OCI-LY7 (cell line): Measurements from ENCODE around the gene HORMAD2. TPM values are rescaled to one million over a fixed set of nuclear protein-coding genes. Genes with fewer than 3 reads are reported as not detected.
"Not testable (repeated sequence)": the region's sequence is repeated elsewhere in the genome, so short reads cannot be mapped to it uniquely, and the experiment has no call there.

Experiments
- BruUV-seq: library from RNA; stranded (reverse); fragments of 400-500 nt; replicated peaks from 2 replicates; lab custom pipeline; 2021; lab: Mats Ljungman, UMichigan
- CTCF ChIA-PET: fragments of 300-600 bp; sonication (Branson Sonifier 250); formaldehyde crosslinking; loops from one replicate; lab custom pipeline; 2022; ENCODE audit warnings: antibody characterized with exemption; ENCODE audit not compliant: unreplicated experiment; lab: Charles Lee
- POLR2A ChIA-PET: fragments of 300-600 bp; sonication (Branson Sonifier 250); formaldehyde crosslinking; loops from one replicate; lab custom pipeline; 2022; ENCODE audit warnings: antibody characterized with exemption; lab: Charles Lee
- DNase-seq: peaks from one replicate; pipeline ENCODE4 v3.0.0-alpha.2; 2015; ENCODE audit warnings: low spot score
- H2AFZ ChIP-seq: fragments of 200-600 bp; sonication (generic), shearing (Covaris generic); 2 replicates; pipeline ENCODE4 v1.6.1; 2014; ENCODE audit warnings: mild to moderate bottlenecking, antibody characterized with exemption, low read length, moderate library complexity
- H3K27ac ChIP-seq: fragments of 200-600 bp; sonication (generic); 2 replicates; pipeline ENCODE4 v1.5.1; 2014; ENCODE audit warnings: mixed run types, low read depth, mild to moderate bottlenecking, moderate library complexity, low read length, inconsistent platforms; ENCODE audit not compliant: poor library complexity, severe bottlenecking
- H3K36me3 ChIP-seq: fragments of 200-600 bp; sonication (generic); 2 replicates; pipeline ENCODE4 v1.6.1; 2014; ENCODE audit warnings: mild to moderate bottlenecking, antibody characterized with exemption, low read length, moderate library complexity, mixed read lengths; ENCODE audit not compliant: insufficient read depth
- H3K4me1 ChIP-seq: fragments of 200-600 bp; sonication (generic); 2 replicates; pipeline ENCODE4 v1.5.1; 2014; ENCODE audit warnings: mild to moderate bottlenecking, low read length; ENCODE audit not compliant: insufficient read depth, poor library complexity, severe bottlenecking
- H3K4me2 ChIP-seq: fragments of 200-600 bp; sonication (generic); 2 replicates; pipeline ENCODE4 v1.6.1; 2014; ENCODE audit warnings: mild to moderate bottlenecking, low read length
- H3K4me3 ChIP-seq: fragments of 200-600 bp; sonication (generic); 2 replicates; pipeline ENCODE4 v1.5.1; 2014; ENCODE audit warnings: mild to moderate bottlenecking, low read depth, low read length; ENCODE audit not compliant: poor library complexity, severe bottlenecking
- H3K79me2 ChIP-seq: fragments of 200-600 bp; sonication (generic); 2 replicates; pipeline ENCODE4 v1.6.1; 2016; ENCODE audit warnings: low read depth, mild to moderate bottlenecking, low read length, moderate library complexity, mixed read lengths; ENCODE audit not compliant: insufficient read depth
- H3K9me2 ChIP-seq: fragments of 200-600 bp; sonication (generic); 2 replicates; pipeline ENCODE4 v1.6.1; 2016; ENCODE audit warnings: mild to moderate bottlenecking, low read length, mixed read lengths; ENCODE audit not compliant: insufficient read depth
- H3K9me3 ChIP-seq: fragments of 200-600 bp; sonication (generic); 2 replicates; pipeline ENCODE4 v1.6.1; 2014; ENCODE audit warnings: mild to moderate bottlenecking, mixed run types, low read length, mixed read lengths
- H4K20me1 ChIP-seq: fragments of 200-600 bp; sonication (generic); 2 replicates; pipeline ENCODE4 v1.6.1; 2014; ENCODE audit warnings: mild to moderate bottlenecking, antibody characterized with exemption, low read length, moderate library complexity, mixed read lengths; ENCODE audit not compliant: insufficient read depth
- CTCF ChIP-seq: fragments of 200-600 bp; sonication (generic); conservative IDR thresholded peaks from 2 replicates; pipeline ENCODE4 v1.5.1; 2014; ENCODE audit warnings: mild to moderate bottlenecking, antibody characterized with exemption, low read length, moderate library complexity, mixed read lengths
- EZH2phosphoT487 ChIP-seq: fragments of 200-600 bp; sonication (generic); IDR thresholded peaks from 2 replicates; pipeline ENCODE4 v1.6.1; 2018; ENCODE audit warnings: low read depth, borderline replicate concordance, mild to moderate bottlenecking, mixed run types, antibody characterized with exemption, low read length, moderate library complexity, mixed read lengths
- intact Hi-C: fragments of 100-400 bp; cut with micrococcal nuclease; formaldehyde crosslinking; loops from one replicate; pipeline ENCODE4 v1.10.0; 2022; ENCODE audit not compliant: unreplicated experiment
- total RNA-seq, 2 experiments: library from RNA; depleted of rRNA in 1 of 2; stranded (reverse); fragments of >200 nt in 1 of 2; shearing (Covaris generic) in 1 of 2; gene quantifications; 2 replicates each; pipeline ENCODE4 v1.2.3, GENCODE V29; 2014 to 2022

The HORMAD2 gene
- total RNA-seq, 2 experiments from 2014 or later, result not detected

GRCh38 chr22:30080805-30081204, 541 bp downstream of the HORMAD2 start:
- BruUV-seq, result no TSS peak

GRCh38 chr22:30086496-30086895, 6.2 kb downstream of the HORMAD2 start:
- intact Hi-C loops, result no loop called here
- no peaks in the 10 kb centered on the region for H3K9me3 ChIP-seq
- CTCF ChIA-PET, result no interaction called here

More at GRCh38 chr22:30080805-30081204, 541 bp downstream of the HORMAD2 start:
- no peak overlapping the region for H2AFZ ChIP-seq
- ChIA-PET CTCF (interaction anchor here (0.5 kb wide), 1 partner anchor 635 kb away, joined by 3 read pairs; no protein-coding TSS in a partner anchor), POLR2A (no interaction called here)
- no peaks in the 10 kb centered on the region for H3K9me2 ChIP-seq
- no peaks in the 10 kb centered on the region for H3K9me3 ChIP-seq
- no peaks in the 10 kb centered on the region for H3K4me1 ChIP-seq
- H3K79me2 ChIP-seq, result no peaks in the 10 kb centered on the region
- no peak overlapping the region for H3K27ac ChIP-seq
- no peak overlapping the region for H3K4me2 ChIP-seq
- intact Hi-C loops, result no loop called here
- no peak overlapping the region for H3K4me3 ChIP-seq
- no peaks in the 10 kb centered on the region for H4K20me1 ChIP-seq
- no peaks in the 10 kb centered on the region for H3K36me3 ChIP-seq
- DNase-seq, result no peak
- TF ChIP-seq EZH2phosphoT487, result no peak
- TF ChIP-seq CTCF, result no peak

GRCh38 chr22:30087037-30087436, 6.8 kb downstream of the HORMAD2 start:
- H4K20me1 ChIP-seq, H3K36me3 ChIP-seq, intact Hi-C loops, H3K79me2 ChIP-seq, H3K9me2 ChIP-seq, H3K9me3 ChIP-seq, H3K27ac ChIP-seq, H3K4me3 ChIP-seq, CTCF ChIA-PET, H3K4me1 ChIP-seq, BruUV-seq, H2AFZ ChIP-seq, H3K4me2 ChIP-seq, DNase-seq: not testable (repeated sequence)
- POLR2A ChIA-PET, result interaction anchor here (0.6 kb wide), 1 partner anchor 85 kb away, joined by 3 read pairs; no protein-coding TSS in a partner anchor

More at GRCh38 chr22:30086496-30086895, 6.2 kb downstream of the HORMAD2 start:
- H3K4me2 ChIP-seq, result no peak overlapping the region
- BruUV-seq, result no TSS peak
- no peaks in the 10 kb centered on the region for H4K20me1 ChIP-seq
- H3K9me2 ChIP-seq, result no peaks in the 10 kb centered on the region
- no peak for TF ChIP-seq CTCF
- TF ChIP-seq EZH2phosphoT487, result no peak
- H3K79me2 ChIP-seq, result no peaks in the 10 kb centered on the region
- no peak overlapping the region for H2AFZ ChIP-seq
- H3K36me3 ChIP-seq, result no peaks in the 10 kb centered on the region
- H3K4me1 ChIP-seq, result no peaks in the 10 kb centered on the region
- no peak overlapping the region for H3K4me3 ChIP-seq
- DNase-seq, result no peak
- POLR2A ChIA-PET, result no interaction called here
- H3K27ac ChIP-seq, result no peak overlapping the region
